ENCODE data around the gene SNX13.

The SNX13 gene

GRCh38 chr7:17965603-17966002 lies 25.3 kb upstream of the SNX13 start:
- H3K27me3 ChIP-seq (ENCODE audit: insufficient read depth, poor library complexity, severe bottlenecking), result no peaks in the 10 kb centered on the region
- TF ChIP-seq SPI1 (IDR thresholded peaks at IDR 0.05; ENCODE audit: borderline replicate concordance, low read depth), result no peak
- no peak for TF ChIP-seq GABPA (IDR thresholded peaks at IDR 0.05; ENCODE audit: low read depth)
- no peak for TF ChIP-seq POLR2AphosphoS5 (IDR thresholded peaks at IDR 0.05; ENCODE audit: low read depth)
- TF ChIP-seq, protein P1, sequence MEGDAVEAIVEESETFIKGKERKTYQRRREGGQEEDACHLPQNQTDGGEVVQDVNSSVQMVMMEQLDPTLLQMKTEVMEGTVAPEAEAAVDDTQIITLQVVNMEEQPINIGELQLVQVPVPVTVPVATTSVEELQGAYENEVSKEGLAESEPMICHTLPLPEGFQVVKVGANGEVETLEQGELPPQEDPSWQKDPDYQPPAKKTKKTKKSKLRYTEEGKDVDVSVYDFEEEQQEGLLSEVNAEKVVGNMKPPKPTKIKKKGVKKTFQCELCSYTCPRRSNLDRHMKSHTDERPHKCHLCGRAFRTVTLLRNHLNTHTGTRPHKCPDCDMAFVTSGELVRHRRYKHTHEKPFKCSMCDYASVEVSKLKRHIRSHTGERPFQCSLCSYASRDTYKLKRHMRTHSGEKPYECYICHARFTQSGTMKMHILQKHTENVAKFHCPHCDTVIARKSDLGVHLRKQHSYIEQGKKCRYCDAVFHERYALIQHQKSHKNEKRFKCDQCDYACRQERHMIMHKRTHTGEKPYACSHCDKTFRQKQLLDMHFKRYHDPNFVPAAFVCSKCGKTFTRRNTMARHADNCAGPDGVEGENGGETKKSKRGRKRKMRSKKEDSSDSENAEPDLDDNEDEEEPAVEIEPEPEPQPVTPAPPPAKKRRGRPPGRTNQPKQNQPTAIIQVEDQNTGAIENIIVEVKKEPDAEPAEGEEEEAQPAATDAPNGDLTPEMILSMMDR (IDR thresholded peaks at IDR 0.05; ENCODE audit: insufficient read depth, low read length), result no peak
- no peak for TF ChIP-seq REST (IDR thresholded peaks at IDR 0.05; ENCODE audit: insufficient replicate concordance, low read depth)
- no peak overlapping the region for H3K4me3 ChIP-seq (replicated peaks; ENCODE audit: insufficient read depth, low read length)
- no peak for DNase-seq (ENCODE audit: low read depth in 1 of 2, low spot score in 1 of 2)
- no peak overlapping the region for H3K27ac ChIP-seq (replicated peaks)

GRCh38 chr7:17963281-17963680 lies 23.0 kb upstream of the SNX13 start:
- H3K27me3 ChIP-seq (ENCODE audit: insufficient read depth, poor library complexity, severe bottlenecking), result no peaks in the 10 kb centered on the region
- no peak for TF ChIP-seq GABPA (IDR thresholded peaks at IDR 0.05; ENCODE audit: low read depth)
- no peak for TF ChIP-seq REST (IDR thresholded peaks at IDR 0.05; ENCODE audit: insufficient replicate concordance, low read depth)
- TF ChIP-seq, protein P1 (IDR thresholded peaks at IDR 0.05; ENCODE audit: insufficient read depth, low read length), result no peak
- TF ChIP-seq SPI1 (IDR thresholded peaks at IDR 0.05; ENCODE audit: borderline replicate concordance, low read depth), result no peak
- TF ChIP-seq POLR2AphosphoS5 (IDR thresholded peaks at IDR 0.05; ENCODE audit: low read depth), result no peak
- DNase-seq (ENCODE audit: low read depth in 1 of 2, low spot score in 1 of 2), result no peak
- H3K27ac ChIP-seq (replicated peaks), result no peak overlapping the region
- no peak overlapping the region for H3K4me3 ChIP-seq (replicated peaks; ENCODE audit: insufficient read depth, low read length)

DNA sequence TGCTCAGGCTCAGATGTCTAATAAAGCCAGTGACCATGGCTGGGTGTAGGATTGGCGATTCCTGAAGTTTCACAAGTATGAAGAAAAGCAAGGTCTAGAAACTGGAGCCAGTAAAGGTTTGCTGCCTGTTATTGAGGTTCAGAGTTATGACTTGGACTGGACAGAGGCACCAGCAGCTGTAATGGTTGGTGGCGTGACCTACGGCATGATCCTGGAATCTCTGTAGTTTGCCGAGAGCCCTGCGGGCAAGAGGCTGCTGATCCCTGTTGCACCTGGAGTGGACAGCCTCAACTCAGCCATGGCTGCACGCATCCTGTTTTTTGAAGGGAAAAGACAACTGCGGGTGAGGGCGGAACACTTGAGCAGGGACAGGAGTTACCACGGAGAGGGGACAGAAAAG lies 22.4 kb upstream of the SNX13 start:
- TF ChIP-seq, protein P1 (IDR thresholded peaks at IDR 0.05; ENCODE audit: insufficient read depth, low read length), result no peak
- TF ChIP-seq REST (IDR thresholded peaks at IDR 0.05; ENCODE audit: insufficient replicate concordance, low read depth) (no peak), POLR2AphosphoS5 (IDR thresholded peaks at IDR 0.05; ENCODE audit: low read depth) (no peak), SPI1 (IDR thresholded peaks at IDR 0.05; ENCODE audit: borderline replicate concordance, low read depth) (no peak), GABPA (IDR thresholded peaks at IDR 0.05; ENCODE audit: low read depth) (no peak)

More for the DNA sequence above, 22.4 kb upstream of the SNX13 start:
- no peak overlapping the region for H3K27ac ChIP-seq (replicated peaks)
- no peaks in the 10 kb centered on the region for H3K27me3 ChIP-seq (ENCODE audit: insufficient read depth, poor library complexity, severe bottlenecking)
- H3K4me3 ChIP-seq (replicated peaks; ENCODE audit: insufficient read depth, low read length), result no peak overlapping the region
- DNase-seq (ENCODE audit: low read depth in 1 of 2, low spot score in 1 of 2), result no peak

Measured in HL-60 (cell line).